DMS153 (cell line): ENCODE data around the gene EXD3.

Source experiments
- DNase-seq: peaks from one replicate; lab custom pipeline; 2025; lab: John Stamatoyannopoulos, UW

Gene EXD3

GRCh38 chr9:137317718-137318511 is 105.0 kb downstream of the EXD3 start:
- DNase-seq = no peak

GRCh38 chr9:137317021-137317717 is 105.8 kb downstream of the EXD3 start:
- DNase-seq = no peak

- DNase-seq = peak; percentile 16
Measured at GRCh38 chr9:137316012-137316981, 106.7 kb downstream of the EXD3 start.

- no peak for DNase-seq
Measured at GRCh38 chr9:137315581-137316011, 107.4 kb downstream of the EXD3 start.

- DNase-seq = no peak
Measured at GRCh38 chr9:137314561-137315560, 108.1 kb downstream of the EXD3 start.

- DNase-seq = no peak
Measured at GRCh38 chr9:137313956-137314560, 108.9 kb downstream of the EXD3 start.

GRCh38 chr9:137313326-137313936 is 109.5 kb downstream of the EXD3 start:
- DNase-seq = no peak

GRCh38 chr9:137312852-137313325 is 110.1 kb downstream of the EXD3 start:
- DNase-seq = no peak

- no peak for DNase-seq
Measured at GRCh38 chr9:137311986-137312851, 110.7 kb downstream of the EXD3 start.

- peak; percentile 53 for DNase-seq
Measured at GRCh38 chr9:137311171-137311985, 111.6 kb downstream of the EXD3 start.

GRCh38 chr9:137310189-137311052 is 112.5 kb downstream of the EXD3 start:
- DNase-seq = peak; percentile 79

GRCh38 chr9:137309368-137310188 is 113.4 kb downstream of the EXD3 start:
- DNase-seq = no peak

- DNase-seq = no peak
Measured at GRCh38 chr9:137308057-137308619, 114.8 kb downstream of the EXD3 start.

GRCh38 chr9:137307255-137308056 is 115.5 kb downstream of the EXD3 start:
- no peak for DNase-seq

GRCh38 chr9:137306850-137307254 is 116.1 kb downstream of the EXD3 start:
- DNase-seq = no peak
